HG02840 (cell line): ENCODE data around the gene SF3A1.
A peak's percentile ranks its signal among the peaks of the same experiment; 100 is the strongest.

Source experiments
- ATAC-seq: cut with Tn5 transposase; IDR thresholded peaks from one replicate; pipeline ENCODE4 v1.9.1; 2021; ENCODE audit warnings: mild to moderate bottlenecking, moderate library complexity, moderate number of reproducible peaks; ENCODE audit not compliant: unreplicated experiment, low FRiP score

Gene SF3A1

DNA sequence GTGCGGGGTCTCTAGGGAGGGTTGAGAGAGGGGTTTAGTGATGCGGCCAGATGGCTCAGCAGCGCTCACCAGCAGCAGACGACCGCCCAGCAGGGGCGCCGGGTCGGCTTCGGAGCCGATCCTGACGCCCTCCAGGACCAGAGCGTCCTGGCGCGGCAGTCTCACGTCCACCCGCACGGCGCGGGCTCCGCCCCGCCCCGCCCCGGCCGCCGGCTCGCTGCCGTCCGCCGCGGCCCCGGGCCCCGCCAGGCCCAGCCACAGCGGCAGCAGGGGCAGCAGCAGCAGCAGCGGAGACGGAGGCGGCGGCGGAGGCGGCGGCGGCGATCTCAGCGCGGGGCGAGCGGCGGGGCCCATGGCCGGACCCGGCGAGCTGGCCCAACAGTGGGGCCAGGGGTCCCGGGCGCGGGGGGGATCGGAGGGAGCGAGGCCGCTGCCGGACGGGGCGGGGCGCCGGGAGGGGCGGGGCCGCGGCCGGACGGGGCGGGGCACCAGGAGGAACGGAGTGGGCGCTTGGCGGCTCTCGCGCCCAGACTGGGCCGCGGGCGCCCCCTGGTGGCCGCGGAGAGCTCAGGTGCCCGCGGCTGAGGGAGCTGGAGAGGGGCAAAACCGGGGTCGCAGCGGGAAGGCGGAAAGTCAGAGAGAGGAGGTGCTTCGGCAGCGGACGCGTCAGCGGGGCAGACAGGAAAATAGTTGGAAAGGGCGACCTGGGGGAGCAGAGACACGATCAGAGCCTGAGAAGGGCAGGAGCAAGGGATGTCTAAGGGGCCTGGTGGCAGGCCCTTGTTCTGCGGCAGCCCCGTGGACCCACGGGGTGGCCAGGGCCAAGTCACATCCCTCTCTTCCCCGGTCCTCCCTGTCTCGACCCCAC is 30.5 kb upstream of the SF3A1 start, which contains the start of gene RNF215:
Gene RNF215 (minus strand): TSS at position 452 of the 868 bp plus-strand sequence. CDS start 98 bp downstream, at position 354.
- peak; percentile 57 for ATAC-seq

DNA sequence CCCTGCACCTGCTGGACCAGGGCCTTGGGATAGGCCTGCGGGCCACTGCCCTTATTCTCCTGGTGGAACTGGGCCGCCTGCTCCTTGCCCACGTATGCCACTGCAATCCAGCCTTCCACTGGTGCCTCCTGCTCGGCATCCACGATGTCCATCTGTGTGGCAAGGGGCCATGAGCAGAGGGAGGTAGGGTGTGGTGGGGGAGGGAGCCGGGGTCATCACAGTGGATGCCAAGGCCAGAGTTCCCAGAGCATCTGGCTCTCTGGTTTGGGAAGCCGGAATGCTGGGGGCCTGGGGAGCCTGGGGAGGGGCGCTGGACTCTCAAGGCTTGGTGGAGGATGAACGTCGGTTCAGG is 29.9 kb upstream of the SF3A1 start:
- no peak for ATAC-seq

DNA sequence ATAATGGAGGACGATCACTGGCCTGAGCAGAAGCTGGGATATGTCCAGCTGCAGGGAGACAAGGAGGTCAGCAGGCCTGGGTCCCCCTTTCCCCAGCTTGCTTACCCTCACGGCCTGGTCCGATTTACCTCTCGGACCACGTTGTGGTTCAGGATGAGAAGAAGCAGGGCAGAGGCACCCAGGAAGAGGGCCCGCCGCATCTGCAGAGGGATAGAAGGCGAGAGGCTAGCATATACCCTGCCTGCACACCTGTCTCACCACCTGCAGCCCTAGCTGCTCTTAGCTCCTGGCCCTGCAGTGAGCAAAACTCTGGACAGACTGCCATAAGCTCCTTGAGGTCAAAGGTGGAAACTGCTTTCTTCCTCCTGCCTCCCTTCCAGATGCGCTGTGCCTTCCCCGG is 29.2 kb upstream of the SF3A1 start:
- ATAC-seq: no peak

- ATAC-seq: no peak
Observed at GRCh38 chr22:30383061-30383460, 26.4 kb upstream of the SF3A1 start.

- no peak for ATAC-seq
Observed at GRCh38 chr22:30382340-30382739, 25.6 kb upstream of the SF3A1 start.

- no peak for ATAC-seq
Observed at GRCh38 chr22:30381264-30381663, 24.6 kb upstream of the SF3A1 start.

DNA sequence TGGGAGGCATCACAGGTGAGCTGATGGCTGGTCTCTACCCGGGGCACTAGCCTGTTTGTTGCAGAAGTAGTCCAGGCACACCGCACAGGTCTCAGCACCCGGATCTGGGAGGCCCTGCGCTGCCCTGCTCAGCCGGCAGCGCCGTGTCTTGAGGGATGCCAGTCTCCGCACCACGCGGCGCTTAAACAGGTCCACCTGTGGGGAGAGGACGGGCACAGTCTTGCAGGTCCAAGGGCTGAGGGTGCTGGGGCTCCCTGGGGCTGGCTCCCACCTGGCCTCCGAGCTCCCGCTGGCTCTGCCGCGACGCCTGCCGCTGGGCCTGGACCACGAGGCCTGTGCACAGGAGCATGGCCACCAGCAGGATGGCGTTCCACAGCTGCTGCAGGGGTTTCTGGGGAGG is 23.3 kb upstream of the SF3A1 start:
- no peak for ATAC-seq

DNA sequence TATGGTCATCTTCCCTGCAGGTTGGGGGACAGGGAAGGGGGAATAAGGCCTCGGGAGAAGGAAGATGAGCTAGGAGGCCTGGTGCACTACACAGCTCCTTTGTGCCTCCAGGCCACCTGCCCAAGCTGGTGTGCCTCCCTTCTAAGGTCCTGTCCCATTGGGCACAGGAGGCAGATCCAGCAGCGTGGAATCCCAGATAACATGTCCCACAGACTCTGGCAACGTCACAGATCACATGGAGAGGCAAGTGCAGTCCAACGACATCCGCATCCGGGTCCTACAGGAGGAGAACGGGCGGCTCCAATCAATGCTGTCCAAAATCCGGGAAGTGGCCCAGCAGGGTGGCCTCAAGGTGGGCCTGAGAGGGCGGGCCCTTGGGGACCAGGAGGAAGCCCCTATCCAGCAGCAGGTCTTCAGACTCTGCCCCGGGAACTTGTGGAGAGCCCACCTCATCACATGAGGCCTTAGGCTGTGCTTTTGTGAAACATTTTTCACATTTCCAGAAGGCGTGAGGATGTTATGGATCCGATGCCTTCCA is 18.7 kb upstream of the SF3A1 start:
- ATAC-seq: no peak

DNA sequence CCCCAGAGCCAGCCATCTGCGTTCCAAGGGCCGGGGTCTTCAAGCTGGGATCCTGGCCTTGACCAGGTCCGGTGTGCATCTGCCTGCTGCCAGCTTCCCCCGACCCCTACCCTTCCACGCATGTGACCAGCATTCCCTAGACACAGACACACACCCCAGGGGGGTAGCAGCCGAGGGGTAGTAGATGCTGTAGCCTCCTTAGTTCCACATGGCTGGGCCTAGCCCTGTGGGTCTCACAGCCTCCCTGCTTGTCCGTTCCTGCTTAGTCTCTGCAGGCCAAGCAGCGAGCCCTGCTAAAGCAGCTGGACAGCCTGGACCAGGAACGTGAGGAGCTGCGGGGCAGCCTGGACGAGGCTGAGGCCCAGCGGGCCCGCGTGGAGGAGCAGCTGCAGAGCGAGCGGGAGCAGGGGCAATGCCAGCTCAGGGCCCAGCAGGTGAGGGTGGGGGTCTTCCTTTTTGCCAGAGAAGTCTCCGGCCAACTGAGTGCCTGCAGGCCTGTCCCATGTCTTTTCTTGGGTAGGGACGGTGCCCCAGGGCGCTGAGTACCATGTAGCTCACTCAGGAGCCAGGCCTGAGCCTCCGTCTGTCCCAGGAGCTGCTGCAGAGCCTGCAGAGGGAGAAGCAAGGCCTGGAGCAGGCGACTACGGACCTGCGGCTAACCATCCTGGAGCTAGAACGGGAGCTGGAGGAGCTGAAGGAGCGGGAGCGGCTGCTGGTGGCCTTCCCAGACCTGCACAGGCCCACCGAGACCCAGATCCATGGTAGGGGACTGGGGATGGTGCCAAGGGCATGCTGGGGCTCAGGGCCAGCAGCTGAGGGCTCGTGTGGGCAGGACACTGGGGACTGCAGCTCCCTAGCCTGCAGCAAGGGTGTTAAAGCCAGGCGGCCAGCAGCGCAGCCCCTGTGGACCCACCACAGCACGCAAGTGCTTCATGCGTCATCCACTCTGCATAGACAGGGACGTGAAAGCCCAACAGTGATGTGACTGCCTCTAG is 16.9 kb upstream of the SF3A1 start:
- no peak for ATAC-seq

- no peak for ATAC-seq
Observed at GRCh38 chr22:30372915-30373314, 16.2 kb upstream of the SF3A1 start.

DNA sequence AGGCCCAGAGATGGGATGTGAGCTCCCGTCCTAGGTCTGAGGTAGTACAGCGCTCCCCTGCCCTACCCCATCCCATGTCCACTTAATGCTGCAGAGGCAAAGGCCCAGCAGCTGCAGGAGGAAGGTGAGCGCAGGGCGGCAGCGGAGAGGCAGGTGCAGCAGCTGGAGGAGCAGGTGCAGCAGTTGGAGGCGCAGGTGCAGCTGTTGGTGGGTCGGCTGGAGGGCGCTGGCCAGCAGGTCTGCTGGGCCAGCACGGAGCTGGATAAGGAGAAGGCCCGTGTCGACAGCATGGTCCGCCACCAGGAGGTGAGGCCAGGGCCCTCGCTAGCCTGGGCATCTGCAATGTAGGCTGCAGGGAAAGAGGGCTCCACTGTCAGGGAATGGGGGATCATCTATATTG is 15.3 kb upstream of the SF3A1 start:
- no peak for ATAC-seq

DNA sequence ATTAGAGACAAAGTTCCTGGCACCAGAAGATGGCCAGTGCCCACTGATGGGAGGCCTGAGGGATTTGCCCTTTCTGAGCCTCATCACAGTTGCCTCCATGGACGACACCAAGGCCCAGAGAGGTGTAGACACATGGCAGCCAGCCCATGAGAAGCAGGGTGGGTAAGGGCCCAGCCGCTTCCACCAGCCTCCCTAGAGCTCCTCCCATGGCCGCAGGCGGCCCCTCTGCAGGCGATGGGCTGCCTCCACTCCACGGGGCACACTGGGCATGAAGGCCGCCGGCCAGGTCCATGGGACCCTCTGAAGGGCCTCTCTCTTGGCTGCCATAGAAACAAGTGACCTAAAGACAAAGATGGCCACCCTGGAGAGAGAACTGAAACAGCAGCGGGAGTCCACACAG is 14.6 kb upstream of the SF3A1 start:
- no peak for ATAC-seq

DNA sequence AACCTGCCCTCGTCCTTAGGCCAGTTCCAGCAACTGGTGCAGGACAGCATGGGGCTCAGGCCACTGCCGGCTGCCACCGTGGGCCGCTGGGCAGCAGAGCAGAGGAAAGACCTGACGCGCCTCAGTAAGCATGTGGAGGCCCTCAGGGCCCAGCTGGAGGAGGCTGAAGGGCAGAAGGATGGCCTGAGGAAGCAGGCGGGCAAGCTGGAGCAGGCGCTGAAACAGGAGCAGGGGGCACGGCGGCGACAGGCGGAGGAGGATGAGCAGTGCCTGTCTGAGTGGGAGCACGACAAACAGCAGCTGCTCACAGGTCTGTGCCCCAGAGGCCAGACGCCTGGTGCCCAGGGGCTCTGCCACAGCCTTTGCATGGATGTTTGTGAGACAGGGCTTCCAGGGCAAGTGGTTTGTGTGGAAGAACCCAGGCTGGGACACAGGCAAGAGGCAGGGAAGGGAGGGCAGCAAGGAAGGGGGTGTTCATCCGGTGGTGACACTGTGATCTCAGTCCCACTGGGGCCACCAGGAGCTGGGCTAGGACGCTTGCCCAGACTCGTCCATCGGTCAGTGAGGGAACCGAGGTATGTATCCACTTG is 14.0 kb upstream of the SF3A1 start:
- ATAC-seq: no peak

DNA sequence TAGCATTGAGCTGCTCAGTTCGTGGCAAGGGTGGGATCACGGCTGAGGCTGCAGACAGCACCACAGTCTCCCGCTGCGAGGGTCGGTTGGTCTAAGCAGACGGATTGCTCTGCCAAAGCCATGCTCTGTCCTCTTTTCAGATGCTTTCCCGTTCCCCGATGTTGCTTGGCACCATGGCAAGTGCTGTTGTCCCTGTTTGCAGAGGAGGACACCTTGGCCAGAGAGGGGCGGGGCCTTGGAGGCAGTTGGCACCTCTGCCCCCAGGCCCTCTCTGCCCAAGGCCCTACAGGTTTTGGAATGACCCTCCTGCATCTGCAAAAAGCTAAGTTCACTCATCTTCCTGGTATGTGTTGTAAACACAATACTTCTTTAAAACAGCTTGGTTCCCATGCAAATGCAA is 11.7 kb upstream of the SF3A1 start:
- no peak for ATAC-seq

DNA sequence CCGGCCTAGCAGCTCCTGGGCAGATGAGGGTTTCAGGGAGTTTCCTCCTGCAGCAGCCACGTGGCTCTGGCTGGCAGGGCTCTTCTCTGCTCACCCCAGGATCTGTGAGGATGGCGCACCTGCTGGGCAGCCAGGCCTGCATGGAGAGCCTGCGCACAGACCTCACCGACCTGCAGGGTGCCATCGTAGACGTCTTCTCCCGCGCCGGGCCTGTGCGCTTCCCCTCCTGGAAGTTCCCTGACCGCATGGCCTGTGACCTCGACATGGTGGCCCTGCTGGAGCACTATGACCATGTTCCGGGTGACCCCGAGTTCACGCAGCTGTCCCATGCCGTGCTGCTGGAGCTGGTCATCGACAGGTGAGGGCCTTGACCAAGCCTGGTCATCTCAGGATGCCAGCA is 9.2 kb upstream of the SF3A1 start:
- no peak for ATAC-seq

DNA sequence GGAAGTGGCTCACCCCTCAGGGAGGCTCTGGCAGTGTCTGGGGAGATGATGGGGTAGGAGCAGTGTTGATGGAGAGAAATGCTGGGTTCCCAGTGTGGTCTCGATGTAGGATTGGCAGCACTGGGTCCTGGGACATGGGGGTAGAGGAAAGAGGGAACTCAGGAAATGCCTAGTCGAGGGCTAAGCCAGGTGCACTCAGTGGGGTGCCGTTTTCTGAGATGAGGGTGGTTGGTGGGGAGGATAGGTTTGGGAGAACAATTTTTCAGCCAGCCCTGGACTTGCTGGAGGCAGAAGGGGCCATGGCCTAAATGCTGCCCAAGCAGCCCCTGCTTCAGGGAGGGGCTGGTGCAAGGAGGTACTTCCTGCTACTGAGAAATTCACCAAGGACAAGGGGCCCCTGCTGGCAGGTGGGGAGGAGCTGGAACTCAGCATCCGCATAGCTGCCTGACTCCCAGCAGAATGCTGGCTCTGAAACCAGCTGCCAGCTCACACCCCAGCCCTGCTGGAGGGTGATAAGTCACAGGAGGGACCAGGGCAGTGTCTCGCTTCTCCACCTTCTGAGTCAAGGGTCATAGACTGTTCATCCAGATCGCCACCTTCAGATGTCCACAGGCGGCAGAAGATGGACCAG is 6.1 kb upstream of the SF3A1 start:
- no peak for ATAC-seq

DNA sequence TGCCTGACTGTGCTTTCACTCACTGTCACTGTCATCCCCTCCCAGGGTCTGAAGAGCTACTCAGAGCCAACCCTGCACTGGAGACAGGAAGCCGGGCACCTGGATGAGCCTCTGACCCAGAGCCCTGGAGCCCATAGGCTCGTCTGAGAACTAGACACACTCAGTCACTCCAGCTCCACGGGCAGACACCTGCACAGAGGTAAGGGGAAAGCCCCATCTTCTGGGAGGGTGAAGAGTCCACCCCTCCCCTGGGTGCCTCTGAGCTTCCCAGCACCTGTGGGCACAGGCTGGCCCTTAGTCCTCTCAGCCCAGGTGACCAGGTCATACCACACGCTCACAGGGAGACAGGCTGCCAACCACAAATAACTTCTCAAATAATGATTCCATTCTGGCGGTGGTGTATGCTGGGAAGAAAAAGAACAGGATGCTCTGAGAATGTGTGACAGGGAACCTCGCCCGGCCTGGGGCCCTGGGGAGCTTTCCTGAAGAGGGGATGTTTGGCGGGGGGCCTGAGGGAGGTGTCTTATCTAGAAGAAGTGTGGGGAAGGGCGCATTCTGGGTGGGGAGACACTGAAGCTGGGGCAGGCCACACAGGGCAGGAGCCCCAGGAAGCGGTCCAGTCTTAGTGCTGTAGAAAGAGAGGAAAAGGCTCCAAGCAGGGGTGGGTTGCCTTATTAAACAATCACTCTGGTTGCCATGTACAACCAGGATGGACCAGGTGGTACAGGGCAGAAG is 5.4 kb upstream of the SF3A1 start:
- no peak for ATAC-seq

- ATAC-seq: no peak
Observed at GRCh38 chr22:30358541-30358940, 1.8 kb upstream of the SF3A1 start.

GRCh38 chr22:30357650-30358215 is 1.0 kb upstream of the SF3A1 start:
- no peak for ATAC-seq
